ENCODE results near the gene SPATA46.

DNA sequence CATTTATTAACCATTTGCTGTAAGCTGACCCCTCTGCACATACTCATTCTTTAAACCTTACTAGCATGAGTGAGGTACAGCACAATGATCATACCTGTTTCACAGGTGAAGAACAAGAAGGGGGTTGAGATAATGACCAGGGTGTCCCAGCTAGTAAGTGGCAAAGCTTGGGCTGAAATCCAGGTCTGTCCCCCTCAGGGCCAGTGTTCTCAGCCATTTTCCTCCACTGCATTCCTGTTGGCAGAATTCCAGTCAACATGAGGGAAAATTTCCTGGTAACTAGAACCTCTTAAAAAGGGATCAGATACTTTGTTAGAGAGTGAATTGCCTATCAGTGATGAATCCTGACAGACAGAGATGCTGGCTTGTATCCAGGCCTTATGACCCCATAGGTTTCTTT is 48.1 kb downstream of the SPATA46 start:
- TF ChIP-seq MYNN (tag by site-specific recombination; IDR thresholded peaks at IDR 0.05; ENCODE audit: borderline replicate concordance) = no peak
- no peak for TF ChIP-seq CTCF (tag by site-specific recombination; IDR thresholded peaks at IDR 0.05)
- TF ChIP-seq ZNF302 (tag by site-specific recombination; IDR thresholded peaks at IDR 0.05; ENCODE audit: low read depth) = no peak

Measured in HEK293 (cell line).